ENCODE measurements around the gene PDZD4.

PDZD4 gene, protein sequence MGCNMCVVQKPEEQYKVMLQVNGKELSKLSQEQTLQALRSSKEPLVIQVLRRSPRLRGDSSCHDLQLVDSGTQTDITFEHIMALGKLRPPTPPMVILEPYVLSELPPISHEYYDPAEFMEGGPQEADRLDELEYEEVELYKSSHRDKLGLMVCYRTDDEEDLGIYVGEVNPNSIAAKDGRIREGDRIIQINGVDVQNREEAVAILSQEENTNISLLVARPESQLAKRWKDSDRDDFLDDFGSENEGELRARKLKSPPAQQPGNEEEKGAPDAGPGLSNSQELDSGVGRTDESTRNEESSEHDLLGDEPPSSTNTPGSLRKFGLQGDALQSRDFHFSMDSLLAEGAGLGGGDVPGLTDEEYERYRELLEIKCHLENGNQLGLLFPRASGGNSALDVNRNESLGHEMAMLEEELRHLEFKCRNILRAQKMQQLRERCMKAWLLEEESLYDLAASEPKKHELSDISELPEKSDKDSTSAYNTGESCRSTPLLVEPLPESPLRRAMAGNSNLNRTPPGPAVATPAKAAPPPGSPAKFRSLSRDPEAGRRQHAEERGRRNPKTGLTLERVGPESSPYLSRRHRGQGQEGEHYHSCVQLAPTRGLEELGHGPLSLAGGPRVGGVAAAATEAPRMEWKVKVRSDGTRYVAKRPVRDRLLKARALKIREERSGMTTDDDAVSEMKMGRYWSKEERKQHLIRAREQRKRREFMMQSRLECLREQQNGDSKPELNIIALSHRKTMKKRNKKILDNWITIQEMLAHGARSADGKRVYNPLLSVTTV

DNA sequence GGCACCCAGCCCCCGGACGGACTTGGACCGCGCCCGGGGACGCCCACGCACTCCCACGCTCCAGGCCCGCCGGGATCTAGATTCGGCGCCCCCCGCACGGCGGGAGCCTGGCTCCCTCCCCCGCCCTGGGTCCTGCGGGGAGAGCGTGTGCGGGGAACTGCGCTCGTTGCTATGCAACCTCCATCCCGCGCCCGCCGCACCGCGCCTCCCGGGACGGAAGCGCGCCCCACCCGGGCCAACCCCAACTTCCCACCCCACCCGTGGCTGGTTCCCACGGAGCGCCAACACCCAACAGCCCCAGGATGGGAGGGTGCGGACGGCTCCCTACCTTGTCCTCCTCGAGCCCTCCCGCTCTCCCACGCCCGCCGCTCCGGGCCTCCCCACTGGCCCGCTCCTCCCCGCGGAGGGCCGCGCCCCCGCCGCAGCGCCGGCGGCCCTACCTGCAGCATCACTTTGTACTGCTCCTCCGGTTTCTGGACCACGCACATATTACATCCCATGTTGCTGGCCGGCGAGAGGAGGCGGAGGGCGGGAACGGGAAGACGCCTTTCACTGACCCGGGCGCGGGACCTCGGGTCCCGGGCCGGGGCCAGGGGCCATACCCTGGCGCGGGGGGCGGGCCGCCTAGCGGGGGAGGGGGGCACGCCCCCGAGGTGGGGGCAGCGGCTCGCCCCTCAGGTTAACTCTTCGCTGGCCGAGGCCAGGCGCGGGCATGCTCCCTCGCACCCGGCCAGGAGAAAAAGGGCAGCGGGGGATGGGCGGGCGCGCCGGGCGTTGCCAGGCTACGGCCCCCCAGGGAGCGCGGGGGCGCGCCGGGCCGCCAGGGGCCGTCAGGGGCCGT, at the start of gene PDZD4:
Gene PDZD4, minus strand, starts transcription at position 746 of the 841 bp plus-strand sequence. Its CDS starts 246 bp downstream, at position 500.
- no peak within 1 kb of the TSS for H3K4me3 ChIP-seq (ENCODE audit: low read depth, low read length)
- TF ChIP-seq, protein P1, sequence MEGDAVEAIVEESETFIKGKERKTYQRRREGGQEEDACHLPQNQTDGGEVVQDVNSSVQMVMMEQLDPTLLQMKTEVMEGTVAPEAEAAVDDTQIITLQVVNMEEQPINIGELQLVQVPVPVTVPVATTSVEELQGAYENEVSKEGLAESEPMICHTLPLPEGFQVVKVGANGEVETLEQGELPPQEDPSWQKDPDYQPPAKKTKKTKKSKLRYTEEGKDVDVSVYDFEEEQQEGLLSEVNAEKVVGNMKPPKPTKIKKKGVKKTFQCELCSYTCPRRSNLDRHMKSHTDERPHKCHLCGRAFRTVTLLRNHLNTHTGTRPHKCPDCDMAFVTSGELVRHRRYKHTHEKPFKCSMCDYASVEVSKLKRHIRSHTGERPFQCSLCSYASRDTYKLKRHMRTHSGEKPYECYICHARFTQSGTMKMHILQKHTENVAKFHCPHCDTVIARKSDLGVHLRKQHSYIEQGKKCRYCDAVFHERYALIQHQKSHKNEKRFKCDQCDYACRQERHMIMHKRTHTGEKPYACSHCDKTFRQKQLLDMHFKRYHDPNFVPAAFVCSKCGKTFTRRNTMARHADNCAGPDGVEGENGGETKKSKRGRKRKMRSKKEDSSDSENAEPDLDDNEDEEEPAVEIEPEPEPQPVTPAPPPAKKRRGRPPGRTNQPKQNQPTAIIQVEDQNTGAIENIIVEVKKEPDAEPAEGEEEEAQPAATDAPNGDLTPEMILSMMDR (IDR thresholded peaks at IDR 0.05; ENCODE audit: borderline replicate concordance, insufficient read depth, low read depth, low read length), result no peak

DNA sequence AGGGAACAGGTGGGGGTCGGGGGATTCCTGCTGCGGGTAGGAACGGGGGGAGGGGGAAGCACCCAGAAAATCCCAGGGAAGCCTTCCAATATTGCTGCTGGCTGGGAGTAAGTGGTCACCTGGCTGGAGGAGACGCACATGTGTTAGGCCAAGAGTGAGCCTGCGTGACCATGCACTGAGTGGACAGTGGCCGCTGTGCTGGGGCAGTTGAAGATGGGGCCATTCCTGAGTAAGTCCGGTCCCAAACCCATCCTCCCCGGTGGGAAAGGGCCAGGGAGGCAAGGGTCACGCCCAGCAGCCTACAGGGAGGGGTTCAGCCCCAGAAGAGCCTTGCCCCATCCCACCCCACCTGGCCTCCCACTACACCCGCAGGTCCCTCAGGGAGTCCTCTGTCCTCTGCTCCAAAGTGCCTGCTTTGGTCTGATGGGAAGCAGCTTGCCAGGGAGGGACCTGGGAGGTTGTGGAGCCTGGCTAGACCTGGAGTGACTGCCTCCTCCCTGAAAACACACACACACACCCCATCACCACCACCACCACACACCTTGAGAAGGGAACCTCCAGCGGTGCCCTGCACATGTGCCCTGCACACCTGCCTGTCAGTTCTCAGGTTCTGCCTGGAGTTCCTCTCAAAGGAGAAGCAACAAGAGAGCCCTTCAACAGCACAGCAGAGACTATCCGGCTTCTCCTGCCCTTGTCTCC, 49.5 kb upstream of the PDZD4 start:
- TF ChIP-seq, protein P1 (IDR thresholded peaks at IDR 0.05; ENCODE audit: borderline replicate concordance, insufficient read depth, low read depth, low read length), result no peak
- H3K4me3 ChIP-seq (ENCODE audit: low read depth, low read length), result no peak overlapping the region

DNA sequence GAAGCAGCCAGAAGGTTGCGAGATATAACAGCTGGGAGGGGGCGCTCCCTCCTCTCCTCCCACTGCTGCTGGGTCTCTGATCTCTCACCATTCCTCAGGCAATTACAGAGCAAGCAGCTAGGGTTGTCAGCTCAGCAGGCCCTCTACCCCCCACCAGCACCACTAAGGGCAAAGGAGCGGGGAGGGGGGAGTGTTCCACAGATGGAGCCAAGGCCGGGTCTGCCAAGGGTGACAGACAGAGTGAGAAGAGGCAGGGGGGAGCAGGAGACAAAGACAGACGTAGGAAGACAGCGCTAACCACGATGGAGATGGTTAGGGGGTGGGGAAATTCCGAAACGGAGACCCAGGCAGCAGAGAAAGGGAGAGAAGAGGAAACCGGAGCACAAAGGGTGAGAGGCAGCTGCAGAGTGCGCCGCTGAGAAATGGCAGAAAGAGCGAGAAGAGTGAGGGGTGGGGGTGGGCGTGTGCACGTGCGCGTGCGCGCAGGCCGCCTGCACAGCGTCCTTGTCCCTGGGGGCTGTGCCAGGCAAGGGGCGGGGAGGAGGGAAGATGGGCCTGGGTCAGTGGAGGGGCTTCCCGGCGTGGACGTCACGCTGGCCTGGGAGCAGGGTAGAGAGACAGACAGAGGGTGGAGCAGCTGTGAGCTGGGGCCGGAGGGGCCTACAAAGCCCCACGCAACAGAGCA, 48.8 kb upstream of the PDZD4 start:
- no peak overlapping the region for H3K4me3 ChIP-seq (ENCODE audit: low read depth, low read length)
- TF ChIP-seq, protein P1 (IDR thresholded peaks at IDR 0.05; ENCODE audit: borderline replicate concordance, insufficient read depth, low read depth, low read length), result no peak

DNA sequence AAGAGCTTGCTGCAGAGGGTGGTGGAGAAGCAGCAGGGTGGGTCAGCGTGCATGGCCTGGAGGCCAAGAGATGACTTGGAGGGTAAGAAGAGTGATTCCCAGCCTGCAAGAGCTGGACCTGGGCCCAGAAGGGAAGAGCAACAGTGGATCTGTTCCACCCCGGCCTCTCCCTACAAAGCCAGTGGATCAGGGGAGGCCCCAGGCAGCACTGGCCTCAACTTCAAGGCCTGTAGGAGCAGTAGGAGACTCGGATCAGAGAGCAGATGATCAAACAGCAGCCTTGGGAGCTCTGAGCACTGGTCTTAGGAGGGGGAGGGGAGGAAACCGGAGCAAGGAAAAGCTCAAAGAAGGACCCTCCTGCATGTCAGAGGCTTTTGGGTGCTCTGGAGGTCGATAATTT, 48.0 kb upstream of the PDZD4 start:
- H3K4me3 ChIP-seq (ENCODE audit: low read depth, low read length), result no peak overlapping the region
- TF ChIP-seq, protein P1 (IDR thresholded peaks at IDR 0.05; ENCODE audit: borderline replicate concordance, insufficient read depth, low read depth, low read length), result no peak

DNA sequence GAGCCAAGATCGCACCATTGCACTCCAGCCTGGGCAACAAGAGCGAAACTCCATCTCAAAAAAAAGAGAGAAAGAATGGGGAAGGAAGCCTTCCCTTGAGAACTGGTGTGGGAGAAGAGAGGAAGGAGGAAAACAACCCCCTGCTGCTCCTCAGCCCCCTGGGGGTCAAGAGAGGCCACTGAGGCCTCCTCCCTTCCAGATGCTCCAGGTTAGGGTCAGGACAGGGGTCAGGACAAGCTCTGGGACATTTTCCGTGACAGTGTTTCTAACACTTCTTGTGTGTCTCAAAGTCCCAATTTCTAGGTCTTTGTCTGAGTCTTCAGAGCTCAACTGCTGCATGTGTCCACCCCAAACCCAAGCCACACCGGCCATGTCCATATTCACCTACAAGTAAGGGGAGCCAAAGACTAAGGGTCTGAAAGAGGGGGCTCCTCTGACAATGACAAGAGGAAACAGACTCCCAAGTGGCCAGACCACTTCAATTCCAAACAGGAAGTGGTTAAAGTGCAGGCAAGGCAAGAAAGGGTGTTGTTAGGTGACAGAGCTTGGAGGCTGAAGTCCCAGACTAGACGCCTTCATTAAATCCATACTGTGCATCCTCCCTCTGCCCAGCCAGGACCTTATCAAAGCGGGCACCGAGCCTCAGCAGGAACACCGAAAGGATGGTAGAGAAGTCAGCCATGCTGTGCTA, 47.4 kb upstream of the PDZD4 start:
- TF ChIP-seq, protein P1 (IDR thresholded peaks at IDR 0.05; ENCODE audit: borderline replicate concordance, insufficient read depth, low read depth, low read length), result no peak
- H3K4me3 ChIP-seq (ENCODE audit: low read depth, low read length), result no peak overlapping the region

All from GM12875 (cell line).